NK-92 (cell line): ENCODE results near the gene AFAP1L1.
"Not testable (repeated sequence)": the region's sequence is repeated elsewhere in the genome, so short reads cannot be mapped to it uniquely, and the experiment has no call there.

Source experiments
- DNase-seq: peaks from one replicate; lab custom pipeline; 2025; ENCODE audit not compliant: unreplicated experiment; lab: John Stamatoyannopoulos, UW

The AFAP1L1 gene

DNA sequence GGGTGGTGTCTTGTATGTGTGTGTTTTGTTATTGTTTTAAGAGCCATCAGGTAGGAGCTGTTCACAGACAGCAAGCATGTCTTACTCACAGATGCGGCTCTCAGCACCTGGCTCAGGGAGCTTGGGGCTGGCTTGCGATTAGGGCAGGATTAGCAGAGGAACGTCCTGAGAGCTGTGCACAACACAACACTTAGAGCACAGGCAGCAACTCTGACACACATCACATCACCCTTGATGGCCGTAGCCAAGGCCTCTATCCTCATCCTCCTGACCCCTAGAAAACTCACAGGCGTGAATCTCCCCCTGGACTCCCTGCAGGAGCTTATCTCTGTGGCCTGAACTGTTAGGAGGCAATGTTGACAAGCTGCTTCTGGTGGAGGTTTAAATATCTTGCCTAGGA lies 114.5 kb downstream of the AFAP1L1 start:
- DNase-seq = no peak

GRCh38 chr5:149387081-149387631 lies 115.5 kb downstream of the AFAP1L1 start:
- DNase-seq = no peak

DNA sequence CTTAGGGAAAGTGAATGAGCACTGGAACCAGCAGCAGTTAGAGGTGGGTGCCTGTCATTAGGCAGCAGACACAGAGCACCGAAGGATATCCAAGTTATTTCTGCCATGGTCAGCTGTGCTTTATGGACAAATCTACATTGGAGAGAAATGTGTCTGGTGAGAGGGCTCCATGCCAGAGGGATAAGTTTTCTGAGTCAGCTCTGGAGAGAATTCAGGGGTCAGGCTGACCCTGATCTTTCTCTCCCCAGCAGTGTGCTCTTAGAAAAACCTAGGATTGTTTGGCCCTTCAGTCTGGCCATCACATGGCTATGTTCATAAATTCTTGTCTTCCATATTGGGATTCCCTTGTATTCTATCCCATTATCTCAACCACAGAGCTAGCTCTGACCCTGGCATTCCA lies 116.3 kb downstream of the AFAP1L1 start:
- no peak for DNase-seq

GRCh38 chr5:149388498-149389190 lies 117.0 kb downstream of the AFAP1L1 start:
- DNase-seq = no peak

- DNase-seq = no peak
Measured at GRCh38 chr5:149389552-149390495, 118.2 kb downstream of the AFAP1L1 start.

- DNase-seq = not testable (repeated sequence)
Measured at GRCh38 chr5:149391076-149391475, 119.4 kb downstream of the AFAP1L1 start.
